AG10803 (cell line): Measurements from ENCODE around the gene AK1.
A peak's percentile ranks its signal among the peaks of the same experiment; 100 is the strongest.
"Not testable (repeated sequence)": the region's sequence is repeated elsewhere in the genome, so short reads cannot be mapped to it uniquely, and the experiment has no call there.

Source experiments
- DNase-seq: peaks from one replicate; pipeline ENCODE4 v3.0.0; 2010; ENCODE audit warnings: low read depth
- H3K4me3 ChIP-seq: 2 replicates; pipeline ENCODE4 v1.5.1; 2011; ENCODE audit warnings: mild to moderate bottlenecking, low read length, control low read depth
- TF ChIP-seq, protein P1 (sequence below): conservative IDR thresholded peaks from 2 replicates; pipeline ENCODE4 v1.5.1; 2011; ENCODE audit warnings: mild to moderate bottlenecking, low read length, control low read depth, inconsistent platforms

AK1 gene

GRCh38 chr9:127870887-127871286 lies 6.6 kb downstream of the AK1 start:
- no peak overlapping the region for H3K4me3 ChIP-seq
- DNase-seq: no peak
- TF ChIP-seq, protein P1, sequence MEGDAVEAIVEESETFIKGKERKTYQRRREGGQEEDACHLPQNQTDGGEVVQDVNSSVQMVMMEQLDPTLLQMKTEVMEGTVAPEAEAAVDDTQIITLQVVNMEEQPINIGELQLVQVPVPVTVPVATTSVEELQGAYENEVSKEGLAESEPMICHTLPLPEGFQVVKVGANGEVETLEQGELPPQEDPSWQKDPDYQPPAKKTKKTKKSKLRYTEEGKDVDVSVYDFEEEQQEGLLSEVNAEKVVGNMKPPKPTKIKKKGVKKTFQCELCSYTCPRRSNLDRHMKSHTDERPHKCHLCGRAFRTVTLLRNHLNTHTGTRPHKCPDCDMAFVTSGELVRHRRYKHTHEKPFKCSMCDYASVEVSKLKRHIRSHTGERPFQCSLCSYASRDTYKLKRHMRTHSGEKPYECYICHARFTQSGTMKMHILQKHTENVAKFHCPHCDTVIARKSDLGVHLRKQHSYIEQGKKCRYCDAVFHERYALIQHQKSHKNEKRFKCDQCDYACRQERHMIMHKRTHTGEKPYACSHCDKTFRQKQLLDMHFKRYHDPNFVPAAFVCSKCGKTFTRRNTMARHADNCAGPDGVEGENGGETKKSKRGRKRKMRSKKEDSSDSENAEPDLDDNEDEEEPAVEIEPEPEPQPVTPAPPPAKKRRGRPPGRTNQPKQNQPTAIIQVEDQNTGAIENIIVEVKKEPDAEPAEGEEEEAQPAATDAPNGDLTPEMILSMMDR: no peak

- not testable (repeated sequence) for DNase-seq, H3K4me3 ChIP-seq
Measured at GRCh38 chr9:127870153-127870491, 7.4 kb downstream of the AK1 start.

GRCh38 chr9:127869310-127870152 lies 7.9 kb downstream of the AK1 start:
- H3K4me3 ChIP-seq: no peak overlapping the region
- DNase-seq: peak; percentile 70
- TF ChIP-seq, protein P1: peak; percentile 79

DNA sequence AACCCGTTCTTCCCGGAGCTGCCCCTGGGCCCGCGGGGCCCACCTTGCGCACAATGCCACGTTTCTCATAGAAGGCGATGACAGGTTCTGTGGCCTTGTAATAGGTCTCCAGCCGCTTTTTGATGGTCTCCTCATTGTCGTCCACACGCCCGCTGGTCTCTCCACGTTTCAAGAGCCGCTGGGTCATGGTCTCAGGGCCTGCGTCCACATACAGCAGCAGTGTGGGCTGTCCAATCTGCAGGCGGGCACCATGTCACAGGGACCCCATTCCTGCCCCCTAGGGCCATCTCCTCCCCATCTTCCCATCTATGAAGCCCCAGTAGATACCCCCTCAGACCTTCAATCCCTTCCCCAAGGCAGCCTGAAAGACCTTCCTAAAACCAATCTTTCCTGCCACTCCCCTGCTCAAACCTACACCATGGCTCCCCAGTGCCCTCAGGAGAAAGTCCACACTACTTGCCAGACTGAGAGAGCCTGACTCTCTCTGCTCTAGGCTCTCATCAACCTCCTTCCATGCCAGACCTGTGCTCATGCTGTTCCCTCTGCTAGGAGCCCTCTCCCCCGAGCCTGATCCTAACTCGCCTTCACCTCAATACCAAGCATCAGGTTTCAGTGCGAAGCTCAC lies 9.1 kb downstream of the AK1 start:
- no peak for DNase-seq
- TF ChIP-seq, protein P1: no peak
- H3K4me3 ChIP-seq: no peak overlapping the region

GRCh38 chr9:127867356-127868277 lies 9.9 kb downstream of the AK1 start:
- H3K4me3 ChIP-seq: no peak overlapping the region
- TF ChIP-seq, protein P1: no peak
- DNase-seq: no peak

DNA sequence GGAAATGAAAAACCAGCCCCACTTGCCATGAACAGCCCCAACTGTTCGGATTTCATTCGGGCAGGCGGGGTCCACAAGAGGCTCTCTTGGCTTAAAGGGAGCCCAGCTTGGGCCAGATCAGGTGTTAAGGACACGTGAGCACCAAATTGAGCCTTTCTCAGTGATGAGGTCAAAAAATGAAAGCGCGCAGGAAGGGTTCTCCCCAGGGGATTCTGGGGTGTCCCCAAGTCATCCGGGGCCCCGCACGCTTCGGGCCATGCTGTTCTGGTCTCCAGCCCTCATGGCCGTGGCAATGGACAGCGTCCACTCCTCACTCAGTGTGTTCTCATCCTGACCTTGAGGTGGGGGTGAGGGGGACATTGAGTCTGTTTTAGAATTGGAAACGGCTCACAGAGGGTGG lies 10.9 kb downstream of the AK1 start:
- DNase-seq: no peak
- TF ChIP-seq, protein P1: no peak
- H3K4me3 ChIP-seq: no peak overlapping the region
